H7 (cell line): Measurements from ENCODE around the gene SELENOK. TPM values are rescaled to one million over a fixed set of nuclear protein-coding genes. Genes with fewer than 3 reads are reported as not detected.
"Not testable (repeated sequence)": the region's sequence is repeated elsewhere in the genome, so short reads cannot be mapped to it uniquely, and the experiment has no call there.

ENCODE experiments used
- DNase-seq: peaks from one replicate; pipeline ENCODE4 v3.0.0; 2012
- H3K27me3 ChIP-seq: 2 replicates; pipeline ENCODE4 v1.6.0; 2011; ENCODE audit warnings: mild to moderate bottlenecking, low read length; ENCODE audit not compliant: control insufficient read depth, insufficient read depth
- H3K36me3 ChIP-seq: replicated peaks from 2 replicates; pipeline ENCODE4 v1.5.1; 2011; ENCODE audit warnings: low read length; ENCODE audit not compliant: control insufficient read depth, insufficient read depth
- H3K4me3 ChIP-seq: 2 replicates; pipeline ENCODE4 v1.5.1; 2011; ENCODE audit warnings: low read depth, mild to moderate bottlenecking, control low read depth, low read length, moderate library complexity; ENCODE audit not compliant: insufficient read depth
- total RNA-seq: library from RNA; depleted of rRNA; stranded (reverse); fragments of >200 nt; shearing (Covaris generic); gene quantifications from 2 replicates; pipeline ENCODE4 v1.2.3, GENCODE V29; 2014; rRNA removed

The SELENOK gene
- 44.1 and 52.6 TPM in 2 replicates for total RNA-seq

- H3K4me3 ChIP-seq, result peak within 1 kb of the TSS; percentile 95
- H3K36me3 ChIP-seq, result peaks cover 2% of the 10 kb centered on the region
- H3K27me3 ChIP-seq, result no peaks in the 10 kb centered on the region; the same call in 1 of the 2 replicates
- peak; percentile 89 for DNase-seq
Measured at GRCh38 chr3:53891497-53892285, at the start of gene SELENOK. Gene SELENOK (minus strand): TSS chr3:53891859.

- Histone ChIP-seq H3K36me3 (no peaks in the 10 kb centered on the region), H3K27me3 (no peaks in the 10 kb centered on the region), H3K4me3 (no peak overlapping the region)
- no peak for DNase-seq
Measured at GRCh38 chr3:53941184-53941583, 49.5 kb upstream of the SELENOK start.

GRCh38 chr3:53940623-53941022 lies 49.0 kb upstream of the SELENOK start:
- no peak for DNase-seq
- no peaks in the 10 kb centered on the region for H3K27me3 ChIP-seq
- H3K4me3 ChIP-seq, result no peak overlapping the region
- no peaks in the 10 kb centered on the region for H3K36me3 ChIP-seq

GRCh38 chr3:53939813-53940212 lies 48.2 kb upstream of the SELENOK start:
- Histone ChIP-seq H3K27me3 (no peaks in the 10 kb centered on the region), H3K4me3 (no peak overlapping the region)
- DNase-seq, result no peak

GRCh38 chr3:53939086-53939582 lies 47.5 kb upstream of the SELENOK start:
- Histone ChIP-seq H3K4me3 (no peak overlapping the region), H3K36me3 (no peaks in the 10 kb centered on the region), H3K27me3 (no peaks in the 10 kb centered on the region)
- no peak for DNase-seq

More at GRCh38 chr3:53939813-53940212, 48.2 kb upstream of the SELENOK start:
- H3K36me3 ChIP-seq, result no peaks in the 10 kb centered on the region

GRCh38 chr3:53938645-53939044 lies 47.0 kb upstream of the SELENOK start:
- H3K4me3 ChIP-seq, result no peak overlapping the region
- no peaks in the 10 kb centered on the region for H3K27me3 ChIP-seq
- H3K36me3 ChIP-seq, result no peaks in the 10 kb centered on the region
- peak; percentile 47 for DNase-seq

- DNase-seq, result no peak
- Histone ChIP-seq H3K4me3 (no peak overlapping the region), H3K36me3 (no peaks in the 10 kb centered on the region), H3K27me3 (no peaks in the 10 kb centered on the region)
Measured at GRCh38 chr3:53936347-53936746, 44.7 kb upstream of the SELENOK start.

GRCh38 chr3:53935283-53935901 lies 43.7 kb upstream of the SELENOK start:
- H3K36me3 ChIP-seq, result no peaks in the 10 kb centered on the region
- no peak for DNase-seq
- H3K27me3 ChIP-seq, result no peaks in the 10 kb centered on the region
- no peak overlapping the region for H3K4me3 ChIP-seq

GRCh38 chr3:53927208-53927872 lies 35.7 kb upstream of the SELENOK start:
- DNase-seq, H3K27me3 ChIP-seq, H3K36me3 ChIP-seq: not testable (repeated sequence)
- peak overlapping the region; percentile 7; the same call in 1 of the 2 replicates for H3K4me3 ChIP-seq

GRCh38 chr3:53921296-53921695 lies 29.6 kb upstream of the SELENOK start:
- Histone ChIP-seq H3K27me3 (no peaks in the 10 kb centered on the region), H3K4me3 (no peak overlapping the region), H3K36me3 (no peaks in the 10 kb centered on the region)
- DNase-seq, result no peak

GRCh38 chr3:53919741-53920140 lies 28.1 kb upstream of the SELENOK start:
- Histone ChIP-seq H3K4me3 (no peak overlapping the region), H3K36me3 (no peaks in the 10 kb centered on the region), H3K27me3 (no peaks in the 10 kb centered on the region)
- no peak for DNase-seq

- DNase-seq, result no peak
- no peaks in the 10 kb centered on the region for H3K27me3 ChIP-seq
- H3K36me3 ChIP-seq, result no peaks in the 10 kb centered on the region
- H3K4me3 ChIP-seq, result no peak overlapping the region
Measured at GRCh38 chr3:53913401-53913800, 21.7 kb upstream of the SELENOK start.

GRCh38 chr3:53902711-53903110 lies 11.1 kb upstream of the SELENOK start:
- no peak for DNase-seq
- H3K27me3 ChIP-seq, result no peaks in the 10 kb centered on the region

GRCh38 chr3:53902067-53902466 lies 10.4 kb upstream of the SELENOK start:
- Histone ChIP-seq H3K27me3 (no peaks in the 10 kb centered on the region), H3K4me3 (no peak overlapping the region), H3K36me3 (no peaks in the 10 kb centered on the region)
- DNase-seq, result no peak

More at GRCh38 chr3:53902711-53903110, 11.1 kb upstream of the SELENOK start:
- Histone ChIP-seq H3K36me3 (no peaks in the 10 kb centered on the region), H3K4me3 (no peak overlapping the region)
